Measurements from ENCODE around the gene CD300C. TPM values are rescaled to one million over a fixed set of nuclear protein-coding genes. Genes with fewer than 3 reads are reported as not detected.
A peak's percentile ranks its signal among the peaks of the same experiment; 100 is the strongest.
"Not testable (repeated sequence)": the region's sequence is repeated elsewhere in the genome, so short reads cannot be mapped to it uniquely, and the experiment has no call there.

The CD300C gene
- total and polyA plus RNA-seq, 8 donors = 0.40 to 11.0 (median 0.56) TPM

GRCh38 chr17:74574489-74575142 lies 28.7 kb upstream of the CD300C start:
- H3K4me3 ChIP-seq = no peak overlapping the region
- intact Hi-C loops (cut with DNase I) = no loop called here

GRCh38 chr17:74573635-74574034 lies 27.7 kb upstream of the CD300C start:
- Histone ChIP-seq H3K4me1 (peaks cover 0 to 15% of the 10 kb centered on the region in 2 donors), H3K27me3 (peaks cover 0 to 48% of the 10 kb centered on the region in 2 donors)
- ATAC-seq; DNase-seq; H3K36me3 ChIP-seq; H3K27ac ChIP-seq; intact Hi-C loops (cut with DNase I); H3K9me3 ChIP-seq; H3K4me3 ChIP-seq: not testable (repeated sequence)

More at GRCh38 chr17:74574489-74575142, 28.7 kb upstream of the CD300C start:
- Histone ChIP-seq H3K9me3 (no peaks in the 10 kb centered on the region), H3K27me3 (peaks cover 0 to 45% of the 10 kb centered on the region in 2 donors), H3K4me1 (peaks cover 0 to 10% of the 10 kb centered on the region in 2 donors), H3K36me3 (no peaks in the 10 kb centered on the region), H3K27ac (no peak overlapping the region)
- DNase-seq (no peak), ATAC-seq (no peak)
- no peak for TF ChIP-seq CTCF (IDR thresholded peaks at IDR 0.05)

GRCh38 chr17:74573169-74573568 lies 27.3 kb upstream of the CD300C start:
- H3K27ac ChIP-seq = no peak overlapping the region
- H3K4me3 ChIP-seq = no peak overlapping the region
- H3K9me3 ChIP-seq = no peaks in the 10 kb centered on the region
- peaks cover 0 to 17% of the 10 kb centered on the region in 2 donors for H3K4me1 ChIP-seq
- intact Hi-C loops (cut with DNase I) = no loop called here
- TF ChIP-seq CTCF (IDR thresholded peaks at IDR 0.05) = no peak
- no peaks in the 10 kb centered on the region for H3K36me3 ChIP-seq
- ATAC-seq (no peak), DNase-seq (no peak)
- H3K27me3 ChIP-seq = peaks cover 0 to 48% of the 10 kb centered on the region in 2 donors

DNA sequence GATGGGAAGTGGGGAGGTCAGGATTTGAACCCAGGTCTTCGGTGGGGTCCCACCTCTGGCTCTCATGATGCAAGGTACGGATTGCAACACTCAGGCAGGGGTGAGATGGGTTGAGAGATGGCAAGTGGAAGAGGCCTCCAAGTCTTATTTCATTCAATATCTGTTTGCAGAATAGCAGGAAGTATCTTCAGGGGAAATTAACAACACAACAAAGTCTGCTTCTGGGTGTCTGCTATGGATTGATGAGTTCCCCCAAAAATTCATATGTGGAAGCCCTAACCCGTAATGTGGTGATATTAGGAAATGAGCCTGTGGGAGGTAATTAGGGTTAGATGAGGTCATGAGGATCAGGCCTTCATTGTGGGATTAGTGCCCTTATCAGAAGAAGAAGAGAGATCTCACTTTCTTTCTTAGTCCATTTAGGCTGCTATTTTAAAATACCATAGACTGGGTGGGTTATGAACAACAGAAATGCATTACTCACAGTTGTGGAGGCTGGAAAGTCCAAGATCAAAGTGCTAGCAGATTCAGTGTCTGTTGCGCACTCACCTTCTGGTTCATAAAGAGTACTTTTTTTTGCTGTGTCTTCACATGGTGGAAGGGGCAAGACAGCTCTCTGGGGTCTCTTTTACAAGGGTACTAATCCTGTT lies 25.8 kb upstream of the CD300C start:
- ATAC-seq (no peak), DNase-seq (no peak)
- Histone ChIP-seq H3K36me3 (no peaks in the 10 kb centered on the region), H3K27ac (no peak overlapping the region), H3K27me3 (peaks cover 0 to 50% of the 10 kb centered on the region in 2 donors), H3K9me3 (no peaks in the 10 kb centered on the region), H3K4me1 (peaks cover 0 to 31% of the 10 kb centered on the region in 2 donors), H3K4me3 (no peak overlapping the region)
- intact Hi-C loops (cut with DNase I) = no loop called here
- no peak for TF ChIP-seq CTCF (IDR thresholded peaks at IDR 0.05)

- H3K36me3 ChIP-seq = no peaks in the 10 kb centered on the region
- no peak for TF ChIP-seq CTCF (IDR thresholded peaks at IDR 0.05)
- peaks cover 0 to 36% of the 10 kb centered on the region in 2 donors for H3K4me1 ChIP-seq
- DNase-seq = peak in 2 of 4 donors; percentile 8 to 91
- peaks cover 0 to 45% of the 10 kb centered on the region in 2 donors for H3K27me3 ChIP-seq
- ATAC-seq = peak; percentile 78
- peak overlapping the region in 1 of 2 donors; percentile 56 for H3K27ac ChIP-seq
- H3K9me3 ChIP-seq = no peaks in the 10 kb centered on the region
- intact Hi-C loops (cut with DNase I) = no loop called here
- no peak overlapping the region for H3K4me3 ChIP-seq
Measured at GRCh38 chr17:74569020-74570003, 23.4 kb upstream of the CD300C start.

Data from left lung (tissue), 10 donors.